ENCODE measurements around the gene USH2A. TPM values are rescaled to one million over a fixed set of nuclear protein-coding genes. Genes with fewer than 3 reads are reported as not detected.

Gene USH2A
- total and polyA plus RNA-seq, 8 donors = 0.37 to 0.58 TPM; not detected in 6

DNA sequence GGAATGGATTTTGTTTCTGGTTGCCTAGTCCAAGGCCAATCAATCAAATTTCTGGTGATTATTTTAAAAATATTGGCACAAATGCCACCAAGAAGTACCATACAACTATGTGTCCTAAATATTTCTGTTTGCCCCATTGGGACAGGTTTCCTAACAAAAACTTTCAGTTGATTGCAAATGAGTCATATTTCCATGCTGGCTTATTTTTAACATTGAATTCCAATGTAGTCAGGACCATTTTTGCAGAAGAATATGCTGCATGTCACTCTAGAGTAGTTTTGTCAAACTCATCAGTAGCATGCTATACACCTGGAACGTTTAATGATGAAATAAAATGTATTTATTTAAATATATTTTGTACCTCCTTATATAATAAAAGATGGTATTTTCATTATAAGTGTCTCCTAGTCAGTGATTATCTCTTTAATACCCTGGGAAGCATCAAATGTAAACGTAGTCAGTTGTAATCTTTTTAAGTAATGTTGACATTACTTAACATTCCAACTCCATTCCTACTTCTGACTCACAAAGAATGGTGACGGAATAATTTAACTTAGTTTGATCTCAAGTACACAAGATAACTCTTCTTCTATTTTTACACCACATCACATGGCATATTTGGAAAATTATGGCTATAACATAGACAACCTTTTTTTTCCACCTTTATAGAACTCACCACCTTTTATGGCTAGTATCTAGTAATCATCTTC, 39.0 kb upstream of the USH2A start:
- H3K9me3 ChIP-seq = no peaks in the 10 kb centered on the region
- intact Hi-C loops (cut with DNase I; ENCODE audit: low total_unique reads) = no loop called here
- H3K27me3 ChIP-seq = no peaks in the 10 kb centered on the region
- TF ChIP-seq POLR2AphosphoS5 (IDR thresholded peaks at IDR 0.05) (no peak), EP300 (IDR thresholded peaks at IDR 0.05) (no peak), POLR2A (IDR thresholded peaks at IDR 0.05) (no peak)
- TF ChIP-seq, protein P1, sequence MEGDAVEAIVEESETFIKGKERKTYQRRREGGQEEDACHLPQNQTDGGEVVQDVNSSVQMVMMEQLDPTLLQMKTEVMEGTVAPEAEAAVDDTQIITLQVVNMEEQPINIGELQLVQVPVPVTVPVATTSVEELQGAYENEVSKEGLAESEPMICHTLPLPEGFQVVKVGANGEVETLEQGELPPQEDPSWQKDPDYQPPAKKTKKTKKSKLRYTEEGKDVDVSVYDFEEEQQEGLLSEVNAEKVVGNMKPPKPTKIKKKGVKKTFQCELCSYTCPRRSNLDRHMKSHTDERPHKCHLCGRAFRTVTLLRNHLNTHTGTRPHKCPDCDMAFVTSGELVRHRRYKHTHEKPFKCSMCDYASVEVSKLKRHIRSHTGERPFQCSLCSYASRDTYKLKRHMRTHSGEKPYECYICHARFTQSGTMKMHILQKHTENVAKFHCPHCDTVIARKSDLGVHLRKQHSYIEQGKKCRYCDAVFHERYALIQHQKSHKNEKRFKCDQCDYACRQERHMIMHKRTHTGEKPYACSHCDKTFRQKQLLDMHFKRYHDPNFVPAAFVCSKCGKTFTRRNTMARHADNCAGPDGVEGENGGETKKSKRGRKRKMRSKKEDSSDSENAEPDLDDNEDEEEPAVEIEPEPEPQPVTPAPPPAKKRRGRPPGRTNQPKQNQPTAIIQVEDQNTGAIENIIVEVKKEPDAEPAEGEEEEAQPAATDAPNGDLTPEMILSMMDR (IDR thresholded peaks at IDR 0.05) = no peak
- no peaks in the 10 kb centered on the region for H3K36me3 ChIP-seq
- no peak for DNase-seq
- 27 to 41% (median 34%) methylated on average over 3 of the region's 3 CpGs for WGBS, 5 donors
- no peak overlapping the region for H3K4me3 ChIP-seq
- no peak overlapping the region for H3K27ac ChIP-seq
- H3K4me1 ChIP-seq = peaks cover 0 to 5% (median 2%) of the 10 kb centered on the region in 4 donors

- TF ChIP-seq, protein P1 (IDR thresholded peaks at IDR 0.05) = no peak
- TF ChIP-seq EP300 (IDR thresholded peaks at IDR 0.05) = no peak
- TF ChIP-seq POLR2A (IDR thresholded peaks at IDR 0.05) = no peak
- no peak for TF ChIP-seq POLR2AphosphoS5 (IDR thresholded peaks at IDR 0.05)
- Histone ChIP-seq H3K27me3 (no peaks in the 10 kb centered on the region), H3K27ac (no peak overlapping the region), H3K9me3 (no peaks in the 10 kb centered on the region), H3K4me1 (peaks cover 0 to 5% (median 2%) of the 10 kb centered on the region in 4 donors), H3K4me3 (no peak overlapping the region), H3K36me3 (no peaks in the 10 kb centered on the region)
- intact Hi-C loops (cut with DNase I; ENCODE audit: low total_unique reads) = no loop called here
- peak in 1 of 2 donors; percentile 11 for DNase-seq
Observed at GRCh38 chr1:216461466-216461865, 38.2 kb upstream of the USH2A start.

GRCh38 chr1:216459651-216460207, 36.5 kb upstream of the USH2A start:
- Histone ChIP-seq H3K4me3 (no peak overlapping the region), H3K27ac (no peak overlapping the region), H3K27me3 (no peaks in the 10 kb centered on the region), H3K36me3 (no peaks in the 10 kb centered on the region), H3K4me1 (peaks cover 0 to 5% (median 2%) of the 10 kb centered on the region in 4 donors), H3K9me3 (no peaks in the 10 kb centered on the region)
- no peak for TF ChIP-seq POLR2A (IDR thresholded peaks at IDR 0.05)
- WGBS, 5 donors = 79 to 86% (median 85%) methylated on average over 3 of the region's 3 CpGs
- intact Hi-C loops (cut with DNase I; ENCODE audit: low total_unique reads) = no loop called here
- DNase-seq = no peak

GRCh38 chr1:216458812-216459211, 35.6 kb upstream of the USH2A start:
- no peak for TF ChIP-seq EP300 (IDR thresholded peaks at IDR 0.05)
- no peak for DNase-seq
- Histone ChIP-seq H3K4me1 (peaks cover 0 to 5% (median 2%) of the 10 kb centered on the region in 4 donors), H3K27ac (no peak overlapping the region), H3K27me3 (no peaks in the 10 kb centered on the region), H3K4me3 (no peak overlapping the region), H3K9me3 (no peaks in the 10 kb centered on the region), H3K36me3 (no peaks in the 10 kb centered on the region)
- intact Hi-C loops (cut with DNase I; ENCODE audit: low total_unique reads) = no loop called here

- intact Hi-C loops (cut with DNase I; ENCODE audit: low total_unique reads) = no loop called here
- no peak for TF ChIP-seq POLR2AphosphoS5 (IDR thresholded peaks at IDR 0.05)
- TF ChIP-seq, protein P1 (IDR thresholded peaks at IDR 0.05) = no peak
- no peak for TF ChIP-seq POLR2A (IDR thresholded peaks at IDR 0.05)
- no peak for TF ChIP-seq EP300 (IDR thresholded peaks at IDR 0.05)
Observed at GRCh38 chr1:216457356-216457755, 34.1 kb upstream of the USH2A start.

More at GRCh38 chr1:216457356-216457755, 34.1 kb upstream of the USH2A start:
- no peak for DNase-seq
- Histone ChIP-seq H3K27me3 (no peaks in the 10 kb centered on the region), H3K9me3 (no peaks in the 10 kb centered on the region), H3K36me3 (no peaks in the 10 kb centered on the region), H3K4me3 (no peak overlapping the region), H3K4me1 (peaks cover 0 to 5% (median 2%) of the 10 kb centered on the region in 4 donors), H3K27ac (no peak overlapping the region)
